Mesodermal cell (in vitro differentiated cells): ENCODE measurements around the gene USP17L22. TPM values are rescaled to one million over a fixed set of nuclear protein-coding genes. Genes with fewer than 3 reads are reported as not detected.
"Not testable (repeated sequence)": the region's sequence is repeated elsewhere in the genome, so short reads cannot be mapped to it uniquely, and the experiment has no call there.

Source experiments
- H3K27ac ChIP-seq: 2 replicates; pipeline ENCODE4 v1.7.0; 2013; ENCODE audit warnings: mild to moderate bottlenecking, low read depth, low read length, moderate library complexity; ENCODE audit not compliant: severe bottlenecking
- H3K36me3 ChIP-seq: 2 replicates; pipeline ENCODE4 v1.7.1; 2013; ENCODE audit warnings: mild to moderate bottlenecking, low read length, moderate library complexity; ENCODE audit not compliant: control insufficient read depth, insufficient read depth
- H3K4me1 ChIP-seq: one replicate; pipeline ENCODE4 v1.7.1; 2013; ENCODE audit warnings: mild to moderate bottlenecking, low read length; ENCODE audit not compliant: insufficient read depth, control insufficient read depth, poor library complexity, severe bottlenecking
- H3K4me3 ChIP-seq: 2 replicates; pipeline ENCODE4 v1.7.0; 2013; ENCODE audit warnings: low read length, control low read depth, mild to moderate bottlenecking; ENCODE audit not compliant: insufficient read depth, poor library complexity, severe bottlenecking; ENCODE audit errors: extremely low read depth
- H3K9me3 ChIP-seq: 2 replicates; pipeline ENCODE4 v1.7.1; 2013; ENCODE audit warnings: mild to moderate bottlenecking, low read length, moderate library complexity; ENCODE audit not compliant: control insufficient read depth
- WGBS, 2 experiments: methylation state at CpG; one replicate each; pipeline ENCODE4 v1.1.5; 2013; ENCODE audit warnings: missing lambda C conversion rate in 2 of 2; ENCODE audit not compliant: insufficient coverage in 2 of 2; 5-methylcytosine and 5-hydroxymethylcytosine counted together
- polyA plus RNA-seq, 2 experiments: library from polyadenylated mRNA; stranded (reverse); fragments of 50-300 nt; gene quantifications; one replicate each; pipeline ENCODE4 v1.2.3, GENCODE V29; 2013

The USP17L22 gene, protein sequence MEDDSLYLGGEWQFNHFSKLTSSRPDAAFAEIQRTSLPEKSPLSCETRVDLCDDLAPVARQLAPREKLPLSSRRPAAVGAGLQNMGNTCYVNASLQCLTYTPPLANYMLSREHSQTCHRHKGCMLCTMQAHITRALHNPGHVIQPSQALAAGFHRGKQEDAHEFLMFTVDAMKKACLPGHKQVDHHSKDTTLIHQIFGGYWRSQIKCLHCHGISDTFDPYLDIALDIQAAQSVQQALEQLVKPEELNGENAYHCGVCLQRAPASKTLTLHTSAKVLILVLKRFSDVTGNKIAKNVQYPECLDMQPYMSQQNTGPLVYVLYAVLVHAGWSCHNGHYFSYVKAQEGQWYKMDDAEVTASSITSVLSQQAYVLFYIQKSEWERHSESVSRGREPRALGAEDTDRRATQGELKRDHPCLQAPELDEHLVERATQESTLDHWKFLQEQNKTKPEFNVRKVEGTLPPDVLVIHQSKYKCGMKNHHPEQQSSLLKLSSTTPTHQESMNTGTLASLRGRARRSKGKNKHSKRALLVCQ
- polyA plus RNA-seq (2013, experiment 1 of 2), result not detected
- polyA plus RNA-seq (2013, experiment 2 of 2), result not detected

DNA sequence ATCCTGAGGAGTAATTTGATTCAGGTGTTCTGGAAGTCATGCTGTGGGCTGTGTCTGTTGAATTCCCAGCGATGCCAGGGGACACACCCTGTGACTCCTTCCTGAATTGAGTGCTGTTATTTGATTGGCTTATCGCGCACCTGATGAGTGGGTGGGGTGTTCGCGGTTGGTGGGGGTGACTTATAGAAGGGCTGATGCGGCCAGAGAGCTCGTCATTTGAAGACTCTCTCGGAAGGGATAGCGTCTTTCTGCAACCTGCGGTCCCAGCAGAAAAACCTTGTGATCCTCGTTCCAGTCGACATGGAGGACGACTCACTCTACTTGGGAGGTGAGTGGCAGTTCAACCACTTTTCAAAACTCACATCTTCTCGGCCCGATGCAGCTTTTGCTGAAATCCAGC lies at the start of gene USP17L22:
USP17L22 (plus strand) TSS at position 301 of the 400 bp plus-strand sequence; CDS start at position 301, 0 bp downstream.
- H3K36me3 ChIP-seq, H3K27ac ChIP-seq, H3K4me3 ChIP-seq, H3K4me1 ChIP-seq, H3K9me3 ChIP-seq: not testable (repeated sequence)
- no CpG with 5 or more reads among the region's 15 CpGs for WGBS, 2 experiments

DNA sequence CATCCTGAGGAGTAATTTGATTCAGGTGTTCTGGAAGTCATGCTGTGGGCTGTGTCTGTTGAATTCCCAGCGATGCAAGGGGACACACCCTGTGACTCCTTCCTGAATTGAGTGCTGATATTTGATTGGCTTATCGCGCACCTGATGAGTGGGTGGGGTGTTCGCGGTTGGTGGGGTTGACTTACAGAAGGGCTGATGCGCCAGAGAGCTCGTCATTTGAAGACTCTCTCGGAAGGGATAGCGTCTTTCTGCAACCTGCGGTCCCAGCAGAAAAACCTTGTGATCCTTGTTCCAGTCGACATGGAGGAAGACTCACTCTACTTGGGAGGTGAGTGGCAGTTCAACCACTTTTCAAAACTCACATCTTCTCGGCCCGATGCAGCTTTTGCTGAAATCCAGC lies 47.6 kb upstream of the USP17L22 start, which contains the start of gene USP17L12:
USP17L12 (plus strand) TSS at position 301 of the 400 bp plus-strand sequence; CDS start at position 301, 0 bp downstream.
- H3K27ac ChIP-seq, H3K4me1 ChIP-seq, H3K9me3 ChIP-seq, H3K36me3 ChIP-seq, H3K4me3 ChIP-seq: not testable (repeated sequence)
- WGBS, 2 experiments, result no CpG with 5 or more reads among the region's 13 CpGs

DNA sequence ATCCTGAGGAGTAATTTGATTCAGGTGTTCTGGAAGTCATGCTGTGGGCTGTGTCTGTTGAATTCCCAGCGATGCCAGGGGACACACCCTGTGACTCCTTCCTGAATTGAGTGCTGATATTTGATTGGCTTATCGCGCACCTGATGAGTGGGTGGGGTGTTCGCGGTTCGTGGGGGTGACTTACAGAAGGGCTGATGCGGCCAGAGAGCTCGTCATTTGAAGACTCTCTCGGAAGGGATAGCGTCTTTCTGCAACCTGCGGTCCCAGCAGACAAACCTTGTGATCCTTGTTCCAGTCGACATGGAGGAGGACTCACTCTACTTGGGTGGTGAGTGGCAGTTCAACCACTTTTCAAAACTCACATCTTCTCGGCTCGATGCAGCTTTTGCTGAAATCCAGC lies 42.8 kb upstream of the USP17L22 start, which contains the start of gene USP17L13:
USP17L13 (plus strand) TSS at position 301 of the 400 bp plus-strand sequence; CDS start at position 301, 0 bp downstream.
- no CpG with 5 or more reads among the region's 14 CpGs for WGBS, 2 experiments

DNA sequence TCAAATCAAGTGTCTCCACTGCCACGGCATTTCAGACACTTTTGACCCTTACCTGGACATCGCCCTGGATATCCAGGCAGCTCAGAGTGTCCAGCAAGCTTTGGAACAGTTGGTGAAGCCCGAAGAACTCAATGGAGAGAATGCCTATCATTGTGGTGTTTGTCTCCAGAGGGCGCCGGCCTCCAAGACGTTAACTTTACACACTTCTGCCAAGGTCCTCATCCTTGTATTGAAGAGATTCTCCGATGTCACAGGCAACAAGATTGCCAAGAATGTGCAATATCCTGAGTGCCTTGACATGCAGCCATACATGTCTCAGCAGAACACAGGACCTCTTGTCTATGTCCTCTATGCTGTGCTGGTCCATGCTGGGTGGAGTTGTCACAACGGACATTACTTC lies 37.2 kb upstream of the USP17L22 start:
- H3K9me3 ChIP-seq, H3K36me3 ChIP-seq, H3K4me3 ChIP-seq, H3K27ac ChIP-seq, H3K4me1 ChIP-seq: not testable (repeated sequence)
- no CpG with 5 or more reads among the region's 8 CpGs for WGBS, 2 experiments

More for the DNA sequence above, 42.8 kb upstream of the USP17L22 start, which contains the start of gene USP17L13:
- not testable (repeated sequence) for H3K4me1 ChIP-seq, H3K9me3 ChIP-seq, H3K36me3 ChIP-seq, H3K27ac ChIP-seq, H3K4me3 ChIP-seq

DNA sequence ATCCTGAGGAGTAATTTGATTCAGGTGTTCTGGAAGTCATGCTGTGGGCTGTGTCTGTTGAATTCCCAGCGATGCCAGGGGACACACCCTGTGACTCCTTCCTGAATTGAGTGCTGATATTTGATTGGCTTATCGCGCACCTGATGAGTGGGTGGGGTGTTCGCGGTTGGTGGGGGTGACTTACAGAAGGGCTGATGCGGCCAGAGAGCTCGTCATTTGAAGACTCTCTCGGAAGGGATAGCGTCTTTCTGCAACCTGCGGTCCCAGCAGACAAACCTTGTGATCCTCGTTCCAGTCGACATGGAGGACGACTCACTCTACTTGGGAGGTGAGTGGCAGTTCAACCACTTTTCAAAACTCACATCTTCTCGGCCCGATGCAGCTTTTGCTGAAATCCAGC lies 33.3 kb upstream of the USP17L22 start, which contains the start of gene USP17L15:
USP17L15 (plus strand) TSS at position 301 of the 400 bp plus-strand sequence; CDS start at position 301, 0 bp downstream.
- H3K4me1 ChIP-seq, H3K4me3 ChIP-seq, H3K27ac ChIP-seq, H3K36me3 ChIP-seq, H3K9me3 ChIP-seq: not testable (repeated sequence)
- no CpG with 5 or more reads among the region's 15 CpGs for WGBS, 2 experiments

DNA sequence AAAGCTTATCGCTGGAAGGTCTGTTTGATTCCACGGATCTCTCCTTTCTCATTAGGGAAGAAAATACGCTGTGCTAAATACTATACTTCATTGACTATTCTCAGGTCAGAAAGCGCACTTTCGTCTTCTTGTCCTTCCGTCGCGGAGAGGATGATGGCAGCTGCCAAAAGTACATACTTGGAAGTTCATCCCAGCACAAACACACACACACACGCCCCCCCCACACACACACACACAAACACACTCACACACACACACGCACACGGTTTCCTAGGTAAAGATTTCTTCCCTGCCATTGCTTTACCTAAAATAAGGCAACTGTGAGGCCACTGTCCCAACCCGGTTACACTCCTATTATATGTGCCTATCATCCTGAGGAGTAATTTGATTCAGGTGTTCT lies 29.0 kb upstream of the USP17L22 start:
- H3K9me3 ChIP-seq, H3K4me1 ChIP-seq, H3K27ac ChIP-seq, H3K36me3 ChIP-seq, H3K4me3 ChIP-seq: not testable (repeated sequence)
- no CpG with 5 or more reads among the region's 12 CpGs for WGBS, 2 experiments

DNA sequence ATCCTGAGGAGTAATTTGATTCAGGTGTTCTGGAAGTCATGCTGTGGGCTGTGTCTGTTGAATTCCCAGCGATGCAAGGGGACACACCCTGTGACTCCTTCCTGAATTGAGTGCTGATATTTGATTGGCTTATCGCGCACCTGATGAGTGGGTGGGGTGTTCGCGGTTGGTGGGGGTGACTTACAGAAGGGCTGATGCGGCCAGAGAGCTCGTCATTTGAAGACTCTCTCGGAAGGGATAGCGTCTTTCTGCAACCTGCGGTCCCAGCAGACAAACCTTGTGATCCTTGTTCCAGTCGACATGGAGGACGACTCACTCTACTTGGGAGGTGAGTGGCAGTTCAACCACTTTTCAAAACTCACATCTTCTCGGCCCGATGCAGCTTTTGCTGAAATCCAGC lies 23.8 kb upstream of the USP17L22 start, which contains the start of gene USP17L17:
USP17L17 (plus strand) TSS at position 301 of the 400 bp plus-strand sequence; CDS start at position 301, 0 bp downstream.
- not testable (repeated sequence) for H3K36me3 ChIP-seq, H3K4me3 ChIP-seq, H3K27ac ChIP-seq, H3K9me3 ChIP-seq, H3K4me1 ChIP-seq
- no CpG with 5 or more reads among the region's 14 CpGs for whole genome bisulfite sequencing, 2 experiments

DNA sequence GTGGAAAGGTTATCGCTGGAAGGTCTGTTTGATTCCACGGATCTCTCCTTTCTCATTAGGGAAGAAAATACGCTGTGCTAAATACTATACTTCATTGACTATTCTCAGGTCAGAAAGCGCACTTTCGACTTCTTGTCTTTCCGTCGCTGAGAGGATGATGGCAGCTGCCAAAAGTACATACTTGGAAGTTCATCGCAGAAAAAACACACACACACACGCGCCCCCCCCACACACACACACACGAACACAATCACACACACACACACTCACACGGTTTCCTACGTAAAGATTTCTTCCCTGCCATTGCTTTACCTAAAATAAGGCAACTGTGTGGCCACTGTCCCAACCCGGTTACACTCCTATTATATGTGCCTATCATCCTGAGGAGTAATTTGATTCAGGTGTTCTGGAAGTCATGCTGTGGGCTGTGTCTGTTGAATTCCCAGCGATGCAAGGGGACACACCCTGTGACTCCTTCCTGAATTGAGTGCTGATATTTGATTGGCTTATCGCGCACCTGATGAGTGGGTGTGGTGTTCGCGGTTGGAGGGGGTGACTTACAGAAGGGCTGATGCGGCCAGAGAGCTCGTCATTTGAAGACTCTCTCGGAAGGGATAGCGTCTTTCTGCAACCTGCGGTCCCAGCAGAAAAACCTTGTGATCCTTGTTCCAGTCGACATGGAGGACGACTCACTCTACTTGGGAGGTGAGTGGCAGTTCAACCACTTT lies 19.3 kb upstream of the USP17L22 start, which contains the start of gene USP17L18:
USP17L18 (plus strand) TSS at position 678 of the 728 bp plus-strand sequence; CDS start at position 678, 0 bp downstream.
- 100% methylated on average over 4 of the region's 26 CpGs; no CpG with 5 or more reads in 1 of the 2 experiments for WGBS, 2 experiments
- H3K36me3 ChIP-seq, H3K4me3 ChIP-seq, H3K27ac ChIP-seq, H3K9me3 ChIP-seq, H3K4me1 ChIP-seq: not testable (repeated sequence)

DNA sequence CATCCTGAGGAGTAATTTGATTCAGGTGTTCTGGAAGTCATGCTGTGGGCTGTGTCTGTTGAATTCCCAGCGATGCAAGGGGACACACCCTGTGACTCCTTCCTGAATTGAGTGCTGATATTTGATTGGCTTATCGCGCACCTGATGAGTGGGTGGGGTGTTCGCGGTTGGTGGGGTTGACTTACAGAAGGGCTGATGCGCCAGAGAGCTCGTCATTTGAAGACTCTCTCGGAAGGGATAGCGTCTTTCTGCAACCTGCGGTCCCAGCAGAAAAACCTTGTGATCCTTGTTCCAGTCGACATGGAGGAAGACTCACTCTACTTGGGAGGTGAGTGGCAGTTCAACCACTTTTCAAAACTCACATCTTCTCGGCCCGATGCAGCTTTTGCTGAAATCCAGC lies 14.3 kb upstream of the USP17L22 start, which contains the start of gene USP17L19:
USP17L19 (plus strand) TSS at position 301 of the 400 bp plus-strand sequence; CDS start at position 301, 0 bp downstream.
- H3K4me1 ChIP-seq, H3K27ac ChIP-seq, H3K4me3 ChIP-seq, H3K9me3 ChIP-seq, H3K36me3 ChIP-seq: not testable (repeated sequence)
- WGBS, 2 experiments, result no CpG with 5 or more reads among the region's 13 CpGs

DNA sequence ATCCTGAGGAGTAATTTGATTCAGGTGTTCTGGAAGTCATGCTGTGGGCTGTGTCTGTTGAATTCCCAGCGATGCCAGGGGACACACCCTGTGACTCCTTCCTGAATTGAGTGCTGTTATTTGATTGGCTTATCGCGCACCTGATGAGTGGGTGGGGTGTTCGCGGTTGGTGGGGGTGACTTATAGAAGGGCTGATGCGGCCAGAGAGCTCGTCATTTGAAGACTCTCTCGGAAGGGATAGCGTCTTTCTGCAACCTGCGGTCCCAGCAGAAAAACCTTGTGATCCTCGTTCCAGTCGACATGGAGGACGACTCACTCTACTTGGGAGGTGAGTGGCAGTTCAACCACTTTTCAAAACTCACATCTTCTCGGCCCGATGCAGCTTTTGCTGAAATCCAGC lies 9.6 kb upstream of the USP17L22 start, which contains the start of gene USP17L20:
USP17L20 (plus strand) TSS at position 301 of the 400 bp plus-strand sequence; CDS start at position 301, 0 bp downstream.
- H3K9me3 ChIP-seq, H3K4me1 ChIP-seq, H3K36me3 ChIP-seq, H3K4me3 ChIP-seq, H3K27ac ChIP-seq: not testable (repeated sequence)
- no CpG with 5 or more reads among the region's 15 CpGs for WGBS, 2 experiments
